Ramos (cell line): ENCODE measurements around the gene NTRK2.

ENCODE experiments used
- in situ Hi-C: fragments of 300-500 bp; cut with MboI; formaldehyde crosslinking; loops from one replicate; pipeline ENCODE4 v1.14.3; 2022; ENCODE audit warnings: low sequenced_read_pairs; ENCODE audit not compliant: unreplicated experiment

Gene NTRK2

GRCh38 chr9:84808416-84808815, 138.9 kb downstream of the NTRK2 start:
- in situ Hi-C loops, result no loop called here

- in situ Hi-C loops, result no loop called here
Observed at GRCh38 chr9:84811072-84811750, 141.7 kb downstream of the NTRK2 start.

- in situ Hi-C loops, result no loop called here
Observed at GRCh38 chr9:84811751-84812074, 142.2 kb downstream of the NTRK2 start.

- in situ Hi-C loops, result no loop called here
Observed at GRCh38 chr9:84812355-84812754, 142.8 kb downstream of the NTRK2 start.

- in situ Hi-C loops, result no loop called here
Observed at GRCh38 chr9:84812847-84813246, 143.3 kb downstream of the NTRK2 start.

GRCh38 chr9:84815554-84815953, 146.0 kb downstream of the NTRK2 start:
- in situ Hi-C loops, result no loop called here

GRCh38 chr9:84817038-84817437, 147.5 kb downstream of the NTRK2 start:
- in situ Hi-C loops, result no loop called here

GRCh38 chr9:84818791-84819190, 149.3 kb downstream of the NTRK2 start:
- in situ Hi-C loops, result no loop called here

GRCh38 chr9:84819491-84819991, 150.0 kb downstream of the NTRK2 start:
- in situ Hi-C loops, result no loop called here

- in situ Hi-C loops, result no loop called here
Observed at GRCh38 chr9:84821431-84821830, 151.9 kb downstream of the NTRK2 start.

- in situ Hi-C loops, result no loop called here
Observed at GRCh38 chr9:84822589-84823233, 153.2 kb downstream of the NTRK2 start.

GRCh38 chr9:84823421-84824271, 154.1 kb downstream of the NTRK2 start:
- in situ Hi-C loops, result no loop called here

- in situ Hi-C loops, result no loop called here
Observed at GRCh38 chr9:84827216-84827765, 157.8 kb downstream of the NTRK2 start.

- in situ Hi-C loops, result no loop called here
Observed at GRCh38 chr9:84828046-84828445, 158.5 kb downstream of the NTRK2 start.

GRCh38 chr9:84829471-84829870, 159.9 kb downstream of the NTRK2 start:
- in situ Hi-C loops, result no loop called here

GRCh38 chr9:84829997-84830696, 160.6 kb downstream of the NTRK2 start:
- in situ Hi-C loops, result no loop called here

- in situ Hi-C loops, result no loop called here
Observed at GRCh38 chr9:84831377-84831776, 161.8 kb downstream of the NTRK2 start.

GRCh38 chr9:84832453-84832852, 162.9 kb downstream of the NTRK2 start:
- in situ Hi-C loops, result no loop called here

- in situ Hi-C loops, result no loop called here
Observed at GRCh38 chr9:84834426-84834825, 164.9 kb downstream of the NTRK2 start.

- in situ Hi-C loops, result no loop called here
Observed at GRCh38 chr9:84835745-84836144, 166.2 kb downstream of the NTRK2 start.
